OCI-LY1 (cell line): Measurements from ENCODE around the gene COL11A2.

ENCODE experiments used
- H2AFZ ChIP-seq: fragments of 200-600 bp; sonication (generic), shearing (Covaris generic); 2 replicates; pipeline ENCODE4 v1.6.0; 2014; ENCODE audit warnings: antibody characterized with exemption, mild to moderate bottlenecking, low read length
- H3F3A ChIP-seq: fragments of 200-600 bp; sonication (generic), shearing (Covaris generic); 2 replicates; pipeline ENCODE4 v1.6.0; 2014; ENCODE audit warnings: mild to moderate bottlenecking, antibody characterized with exemption, low read length, moderate library complexity; ENCODE audit not compliant: insufficient read depth
- H3K27ac ChIP-seq: fragments of 200-600 bp; sonication (generic); 2 replicates; pipeline ENCODE4 v1.5.1; 2014; ENCODE audit warnings: low read length, mixed run types, mild to moderate bottlenecking, low read depth; ENCODE audit not compliant: poor library complexity, severe bottlenecking
- H3K27me3 ChIP-seq: fragments of 200-600 bp; sonication (generic); 2 replicates; pipeline ENCODE4 v1.6.0; 2014; ENCODE audit warnings: antibody characterized with exemption, mild to moderate bottlenecking, low read length, moderate library complexity; ENCODE audit not compliant: insufficient read depth
- H3K36me3 ChIP-seq: fragments of 200-600 bp; sonication (generic); 2 replicates; pipeline ENCODE4 v1.6.1; 2014; ENCODE audit warnings: mild to moderate bottlenecking, antibody characterized with exemption, low read length, moderate library complexity, mixed read lengths; ENCODE audit not compliant: insufficient read depth
- H3K4me1 ChIP-seq: fragments of 200-600 bp; sonication (generic); 2 replicates; pipeline ENCODE4 v1.5.1; 2014; ENCODE audit warnings: mild to moderate bottlenecking, low read length, moderate library complexity; ENCODE audit not compliant: insufficient read depth, severe bottlenecking
- H3K4me2 ChIP-seq: fragments of 200-600 bp; sonication (generic), shearing (Covaris generic); 2 replicates; pipeline ENCODE4 v1.6.1; 2014; ENCODE audit warnings: low read length
- H3K4me3 ChIP-seq: fragments of 200-600 bp; sonication (generic); 2 replicates; pipeline ENCODE4 v1.5.1; 2014; ENCODE audit warnings: low read length, low read depth, mild to moderate bottlenecking, mixed read lengths; ENCODE audit not compliant: poor library complexity, severe bottlenecking
- H3K79me2 ChIP-seq: fragments of 200-600 bp; shearing (Covaris generic); 2 replicates; pipeline ENCODE4 v1.6.1; 2016; ENCODE audit warnings: mixed run types, low read length, mixed read lengths; ENCODE audit not compliant: insufficient read depth
- H3K9ac ChIP-seq: fragments of 200-600 bp; sonication (generic), shearing (Covaris generic); 2 replicates; pipeline ENCODE4 v1.6.1; 2014; ENCODE audit warnings: mild to moderate bottlenecking, low read length, mixed read lengths
- H3K9me2 ChIP-seq: fragments of 200-600 bp; sonication (generic), shearing (Covaris generic); 2 replicates; pipeline ENCODE4 v1.6.1; 2014; ENCODE audit warnings: low read depth, mild to moderate bottlenecking, low read length, mixed read lengths
- H3K9me3 ChIP-seq: fragments of 200-600 bp; shearing (Covaris generic); 2 replicates; pipeline ENCODE4 v1.6.1; 2014; ENCODE audit warnings: low read length, mixed read lengths
- H4K20me1 ChIP-seq: fragments of 200-600 bp; sonication (generic), shearing (Covaris generic); 2 replicates; pipeline ENCODE4 v1.6.0; 2016; ENCODE audit warnings: mild to moderate bottlenecking, low read length; ENCODE audit not compliant: insufficient read depth
- EZH2 ChIP-seq: fragments of 200-600 bp; sonication (generic), shearing (Covaris generic); IDR thresholded peaks from 2 replicates; pipeline ENCODE4 v1.8.0; 2017; ENCODE audit warnings: borderline replicate concordance, mixed run types, mild to moderate bottlenecking, antibody characterized with exemption, low read length, moderate library complexity, mixed read lengths
- TF ChIP-seq, protein P1 (sequence below): fragments of 200-600 bp; sonication (generic), shearing (Covaris generic); IDR thresholded peaks from 2 replicates; pipeline ENCODE4 v1.5.1; 2017; ENCODE audit warnings: mild to moderate bottlenecking, antibody characterized with exemption, low read length, moderate library complexity, mixed read lengths

COL11A2 gene

DNA sequence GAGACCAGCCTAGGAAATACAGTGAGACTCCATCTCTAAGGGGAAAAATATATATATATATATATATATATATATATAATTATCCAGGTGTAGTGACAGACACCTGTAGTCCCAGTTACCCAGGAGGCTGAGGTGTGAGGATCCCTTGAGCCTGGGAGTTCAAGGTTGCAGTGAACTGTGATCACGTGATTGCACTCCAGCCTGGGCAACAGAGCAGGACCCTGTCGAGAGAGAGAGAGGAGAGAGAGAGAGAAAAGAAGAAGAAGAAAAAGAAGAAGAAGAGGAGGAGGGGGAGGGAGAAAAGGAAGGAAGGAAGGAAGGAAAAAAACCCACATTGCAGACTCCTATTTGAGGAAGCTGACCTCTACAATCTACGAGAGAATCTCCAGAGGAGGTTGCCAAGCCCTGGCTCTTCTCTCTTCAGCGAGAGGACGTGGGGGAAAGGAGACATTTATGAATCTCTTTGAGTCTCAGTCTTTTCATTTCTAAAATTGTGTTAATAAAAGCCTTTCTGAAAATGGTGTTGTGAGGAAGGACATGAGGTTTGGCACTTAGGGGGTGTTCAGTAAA, 49.7 kb downstream of the COL11A2 start:
- Histone ChIP-seq H3K9me2 (no peaks in the 10 kb centered on the region), H3K4me3 (no peak overlapping the region), H3K4me1 (no peaks in the 10 kb centered on the region), H3F3A (no peaks in the 10 kb centered on the region), H4K20me1 (no peaks in the 10 kb centered on the region), H3K9ac (no peak overlapping the region), H3K4me2 (no peak overlapping the region), H2AFZ (no peak overlapping the region), H3K27ac (no peak overlapping the region), H3K9me3 (no peaks in the 10 kb centered on the region), H3K27me3 (no peaks in the 10 kb centered on the region), H3K36me3 (no peaks in the 10 kb centered on the region), H3K79me2 (no peaks in the 10 kb centered on the region)
- TF ChIP-seq EZH2 = no peak
- TF ChIP-seq, protein P1, sequence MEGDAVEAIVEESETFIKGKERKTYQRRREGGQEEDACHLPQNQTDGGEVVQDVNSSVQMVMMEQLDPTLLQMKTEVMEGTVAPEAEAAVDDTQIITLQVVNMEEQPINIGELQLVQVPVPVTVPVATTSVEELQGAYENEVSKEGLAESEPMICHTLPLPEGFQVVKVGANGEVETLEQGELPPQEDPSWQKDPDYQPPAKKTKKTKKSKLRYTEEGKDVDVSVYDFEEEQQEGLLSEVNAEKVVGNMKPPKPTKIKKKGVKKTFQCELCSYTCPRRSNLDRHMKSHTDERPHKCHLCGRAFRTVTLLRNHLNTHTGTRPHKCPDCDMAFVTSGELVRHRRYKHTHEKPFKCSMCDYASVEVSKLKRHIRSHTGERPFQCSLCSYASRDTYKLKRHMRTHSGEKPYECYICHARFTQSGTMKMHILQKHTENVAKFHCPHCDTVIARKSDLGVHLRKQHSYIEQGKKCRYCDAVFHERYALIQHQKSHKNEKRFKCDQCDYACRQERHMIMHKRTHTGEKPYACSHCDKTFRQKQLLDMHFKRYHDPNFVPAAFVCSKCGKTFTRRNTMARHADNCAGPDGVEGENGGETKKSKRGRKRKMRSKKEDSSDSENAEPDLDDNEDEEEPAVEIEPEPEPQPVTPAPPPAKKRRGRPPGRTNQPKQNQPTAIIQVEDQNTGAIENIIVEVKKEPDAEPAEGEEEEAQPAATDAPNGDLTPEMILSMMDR = no peak

GRCh38 chr6:33140556-33140955, 51.7 kb downstream of the COL11A2 start:
- Histone ChIP-seq H3K9me2 (no peaks in the 10 kb centered on the region), H3K4me1 (no peaks in the 10 kb centered on the region), H2AFZ (no peak overlapping the region), H3K27me3 (no peaks in the 10 kb centered on the region), H3K9ac (no peak overlapping the region), H3K4me3 (no peak overlapping the region), H3K27ac (no peak overlapping the region), H3K36me3 (no peaks in the 10 kb centered on the region), H3K9me3 (no peaks in the 10 kb centered on the region), H3K4me2 (no peak overlapping the region), H3F3A (no peaks in the 10 kb centered on the region), H4K20me1 (no peaks in the 10 kb centered on the region), H3K79me2 (no peaks in the 10 kb centered on the region)
- TF ChIP-seq, protein P1 = no peak
- TF ChIP-seq EZH2 = no peak

DNA sequence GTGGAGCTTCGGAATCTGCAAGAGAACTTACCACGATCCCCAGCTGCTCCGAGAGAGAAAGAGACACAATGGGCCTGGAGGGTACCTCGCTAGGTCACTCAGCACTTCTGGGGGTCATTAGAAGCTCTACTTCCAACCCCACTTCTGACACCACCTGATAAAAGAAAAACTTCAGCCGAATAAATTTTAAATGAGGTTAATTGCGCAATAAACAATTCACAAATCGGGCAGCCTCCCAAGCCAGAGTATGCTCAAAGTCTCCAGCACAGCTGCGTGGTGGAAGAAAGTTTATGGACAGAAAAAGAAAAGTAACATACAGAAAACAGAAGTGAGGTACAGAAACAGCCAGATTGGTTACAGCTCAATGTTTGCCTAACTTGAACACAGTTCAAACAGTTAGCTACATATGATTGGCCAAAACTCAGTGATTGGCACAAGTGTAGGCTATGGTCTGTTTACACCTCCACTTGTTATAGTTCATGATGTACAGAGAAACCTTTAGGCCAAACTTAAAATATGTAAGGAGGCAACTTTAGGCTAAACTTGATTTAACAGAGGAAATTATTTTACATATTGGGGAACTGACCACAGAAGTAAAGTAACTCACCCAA, 52.6 kb downstream of the COL11A2 start:
- Histone ChIP-seq H3K9me2 (no peaks in the 10 kb centered on the region), H3K4me1 (no peaks in the 10 kb centered on the region), H3K36me3 (no peaks in the 10 kb centered on the region), H3K9ac (no peak overlapping the region), H4K20me1 (no peaks in the 10 kb centered on the region), H3F3A (no peaks in the 10 kb centered on the region), H3K79me2 (no peaks in the 10 kb centered on the region), H3K27me3 (no peaks in the 10 kb centered on the region), H2AFZ (no peak overlapping the region), H3K9me3 (no peaks in the 10 kb centered on the region), H3K4me3 (no peak overlapping the region), H3K27ac (no peak overlapping the region), H3K4me2 (no peak overlapping the region)
- TF ChIP-seq EZH2 = no peak
- TF ChIP-seq, protein P1 = no peak
